Activated T-cell treated with anti-CD3 and anti-CD28 coated beads, Interleukin-2, amount 50 U/mL, for 24 hours (primary cell): ENCODE data around the gene GOLGA5.
A peak's percentile ranks its signal among the peaks of the same experiment; 100 is the strongest.
"Not testable (repeated sequence)": the region's sequence is repeated elsewhere in the genome, so short reads cannot be mapped to it uniquely, and the experiment has no call there.

Source experiments
- DNase-seq: peaks from one replicate; pipeline ENCODE4 v3.0.0-alpha.2; 2020
- H3K27ac Mint-ChIP-seq: 2 replicates; pipeline ENCODE4 v1.8.0; 2020; ENCODE audit warnings: mild to moderate bottlenecking, mixed read lengths
- H3K27me3 Mint-ChIP-seq: 2 replicates; pipeline ENCODE4 v1.8.0; 2020; ENCODE audit warnings: mixed read lengths
- H3K36me3 Mint-ChIP-seq: 2 replicates; pipeline ENCODE4 v1.8.0; 2020; ENCODE audit warnings: low read depth, mixed read lengths
- H3K4me1 Mint-ChIP-seq: 2 replicates; pipeline ENCODE4 v1.8.0; 2020; ENCODE audit warnings: low read depth, mixed read lengths
- H3K4me3 Mint-ChIP-seq: 2 replicates; pipeline ENCODE4 v1.8.0; 2020; ENCODE audit warnings: mild to moderate bottlenecking, moderate library complexity, mixed read lengths
- H3K9me3 Mint-ChIP-seq: 2 replicates; pipeline ENCODE4 v1.8.0; 2020; ENCODE audit warnings: mixed read lengths

GOLGA5 gene

DNA sequence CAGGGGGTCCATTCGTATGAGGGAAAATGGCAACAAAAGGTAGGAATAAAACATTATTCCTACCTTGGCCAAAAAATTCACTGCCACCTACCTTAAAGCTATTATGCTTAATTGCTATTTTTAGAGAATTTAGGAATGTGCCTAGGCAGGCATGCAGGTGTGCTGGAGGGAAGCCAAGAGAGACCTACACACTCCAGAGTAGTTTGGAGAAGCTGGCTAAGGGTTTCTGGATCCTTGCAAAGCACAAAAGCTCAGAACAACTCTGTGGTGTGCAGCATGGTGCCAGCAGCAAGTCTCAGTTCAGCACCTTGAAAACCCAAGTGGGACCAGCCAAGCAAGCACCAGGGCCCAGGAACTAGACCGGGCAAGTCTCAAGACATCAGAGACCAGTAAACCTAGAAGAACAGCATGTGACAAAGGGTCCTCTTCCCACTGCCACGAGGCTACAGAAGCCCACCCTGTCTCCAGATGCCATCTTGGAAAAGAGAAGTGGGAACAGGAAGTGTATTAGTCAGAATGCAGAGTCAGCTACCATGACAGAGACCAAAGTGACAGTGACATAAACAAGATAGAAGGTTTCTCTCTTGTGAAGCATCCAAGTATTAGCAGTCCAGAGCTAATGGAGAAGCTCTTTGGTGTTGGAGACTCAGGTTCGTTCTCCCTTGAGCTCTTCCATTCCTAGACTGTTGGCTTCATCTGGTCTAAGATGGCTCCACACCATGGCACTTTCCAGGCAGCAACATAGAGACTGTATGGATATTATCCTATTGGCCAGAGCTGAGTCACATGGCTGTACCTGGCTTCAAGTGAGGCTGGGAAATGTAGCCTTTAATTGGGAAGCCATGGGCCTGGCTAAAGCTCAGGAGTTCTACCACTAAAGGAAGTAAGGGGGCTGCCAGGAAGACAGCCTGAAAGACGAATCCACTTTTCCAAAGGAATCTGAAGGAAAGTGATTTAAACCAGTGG, 30.2 kb upstream of the GOLGA5 start:
- H3K9me3 Mint-ChIP-seq, H3K36me3 Mint-ChIP-seq, H3K4me3 Mint-ChIP-seq, H3K27ac Mint-ChIP-seq, DNase-seq: not testable (repeated sequence)
- Mint-ChIP-seq H3K27me3 (peaks cover 22% of the 10 kb centered on the region), H3K4me1 (peaks cover 28% of the 10 kb centered on the region)

DNA sequence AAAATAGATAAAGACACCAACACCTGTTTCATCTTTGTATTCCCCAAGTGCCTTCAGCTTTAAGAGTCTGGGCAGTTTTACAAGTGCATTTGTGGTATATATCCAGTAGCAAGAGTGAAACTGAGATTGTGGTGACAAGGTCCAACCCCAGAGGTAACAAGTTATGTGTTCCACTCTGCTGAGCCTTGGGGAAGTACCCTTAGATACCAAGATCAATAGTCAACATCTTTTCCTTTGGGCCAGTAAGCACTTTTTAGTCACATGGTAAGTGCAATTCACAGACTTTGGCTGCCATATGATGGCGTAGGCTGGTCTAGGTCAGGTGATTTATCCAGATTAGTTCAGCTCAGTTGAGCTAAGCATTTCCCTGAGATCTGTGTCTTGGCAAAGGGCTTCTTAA, 25.9 kb upstream of the GOLGA5 start:
- H3K27ac Mint-ChIP-seq, result peak overlapping the region; percentile 6
- H3K27me3 Mint-ChIP-seq, result peaks cover 17% of the 10 kb centered on the region
- not testable (repeated sequence) for H3K36me3 Mint-ChIP-seq, H3K9me3 Mint-ChIP-seq, H3K4me3 Mint-ChIP-seq, DNase-seq
- H3K4me1 Mint-ChIP-seq, result peaks cover 22% of the 10 kb centered on the region

DNA sequence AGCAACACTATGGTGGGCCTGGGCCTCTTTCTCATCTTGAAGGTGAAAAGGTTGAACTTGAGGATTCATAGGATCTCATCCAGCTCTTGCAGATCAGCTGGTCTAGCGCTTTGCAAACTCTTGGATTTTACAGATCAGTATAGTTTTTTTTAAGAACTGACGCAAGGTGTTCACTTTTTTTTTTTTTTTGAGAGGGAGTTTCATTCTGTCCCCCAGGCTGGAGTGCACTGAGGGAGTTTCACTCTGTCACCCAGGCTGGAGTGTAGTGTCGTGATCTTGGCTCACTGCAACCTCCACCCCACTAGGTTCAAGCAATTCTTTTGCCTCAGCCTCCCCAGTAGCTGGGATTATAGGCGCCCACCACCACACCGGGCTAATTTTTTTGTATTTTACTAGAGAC, 25.3 kb upstream of the GOLGA5 start:
- H3K9me3 Mint-ChIP-seq, result no peaks in the 10 kb centered on the region
- H3K27me3 Mint-ChIP-seq, result peaks cover 15% of the 10 kb centered on the region
- peak overlapping the region; percentile 6 for H3K27ac Mint-ChIP-seq
- no peak overlapping the region for H3K4me3 Mint-ChIP-seq
- peaks cover 22% of the 10 kb centered on the region for H3K4me1 Mint-ChIP-seq
- H3K36me3 Mint-ChIP-seq, result no peaks in the 10 kb centered on the region
- no peak for DNase-seq

DNA sequence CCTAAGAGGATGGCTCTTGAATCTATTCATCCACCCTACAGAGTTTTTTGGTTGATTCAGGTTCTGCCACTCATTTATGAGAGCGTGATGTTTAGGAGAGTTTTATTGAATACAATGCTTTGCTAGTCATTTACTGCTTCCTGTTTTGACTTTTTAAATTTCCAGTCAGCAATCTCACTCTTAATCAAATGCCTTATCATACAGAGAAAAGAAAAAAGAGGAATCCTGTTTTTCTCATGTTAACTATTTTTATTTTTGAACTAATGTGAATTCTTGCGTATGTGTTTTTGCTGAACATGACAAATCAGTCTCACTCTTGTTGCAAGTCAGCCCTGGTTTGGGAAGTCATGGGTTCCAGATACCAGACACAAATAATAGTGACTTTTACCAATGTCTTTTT, 23.6 kb upstream of the GOLGA5 start:
- DNase-seq, result no peak
- peaks cover 31% of the 10 kb centered on the region for H3K4me1 Mint-ChIP-seq
- H3K27me3 Mint-ChIP-seq, result peaks cover 15% of the 10 kb centered on the region
- peak overlapping the region; percentile 55 for H3K27ac Mint-ChIP-seq
- no peaks in the 10 kb centered on the region for H3K36me3 Mint-ChIP-seq
- no peak overlapping the region for H3K4me3 Mint-ChIP-seq
- H3K9me3 Mint-ChIP-seq, result no peaks in the 10 kb centered on the region

DNA sequence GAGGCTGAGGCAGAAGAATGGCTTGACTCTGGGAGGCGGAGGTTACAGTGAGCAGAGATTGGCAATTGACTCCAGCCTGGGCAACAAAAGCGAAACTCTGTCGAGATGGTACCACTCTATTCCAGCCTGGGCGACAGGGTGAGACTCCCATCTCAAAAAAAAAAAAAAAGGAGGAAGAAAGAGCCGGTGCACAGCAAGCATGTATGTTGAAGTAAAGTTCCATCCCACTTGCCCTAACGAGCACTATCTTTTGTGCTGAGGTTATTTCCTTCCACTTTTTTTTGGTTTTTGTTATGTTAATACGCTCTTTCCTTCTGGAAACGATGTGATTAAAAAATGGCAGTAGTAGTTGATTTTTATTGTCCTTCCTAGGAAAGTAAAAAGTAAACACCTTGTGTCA, 19.5 kb upstream of the GOLGA5 start:
- Mint-ChIP-seq H3K4me3 (no peak overlapping the region), H3K36me3 (no peaks in the 10 kb centered on the region), H3K27ac (peak overlapping the region; percentile 58), H3K27me3 (peaks cover 6% of the 10 kb centered on the region), H3K4me1 (peaks cover 24% of the 10 kb centered on the region), H3K9me3 (no peaks in the 10 kb centered on the region)
- no peak for DNase-seq

DNA sequence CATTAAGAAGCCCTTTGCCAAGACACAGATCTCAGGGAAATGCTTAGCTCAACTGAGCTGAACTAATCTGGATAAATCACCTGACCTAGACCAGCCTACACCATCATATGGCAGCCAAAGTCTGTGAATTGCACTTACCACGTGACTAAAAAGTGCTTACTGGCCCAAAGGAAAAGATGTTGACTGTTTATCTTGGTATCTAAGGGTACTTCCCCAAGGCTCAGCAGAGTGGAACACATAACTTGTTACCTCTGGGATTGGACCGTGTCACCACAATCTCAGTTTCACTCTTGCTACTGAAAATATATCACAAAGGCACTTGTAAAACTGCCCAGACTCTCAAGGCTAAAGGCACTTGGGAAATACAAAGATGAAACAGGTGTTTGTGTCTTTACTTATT, 18.8 kb upstream of the GOLGA5 start:
- not testable (repeated sequence) for DNase-seq, H3K4me3 Mint-ChIP-seq, H3K36me3 Mint-ChIP-seq, H3K27me3 Mint-ChIP-seq, H3K9me3 Mint-ChIP-seq, H3K27ac Mint-ChIP-seq
- peaks cover 25% of the 10 kb centered on the region for H3K4me1 Mint-ChIP-seq

DNA sequence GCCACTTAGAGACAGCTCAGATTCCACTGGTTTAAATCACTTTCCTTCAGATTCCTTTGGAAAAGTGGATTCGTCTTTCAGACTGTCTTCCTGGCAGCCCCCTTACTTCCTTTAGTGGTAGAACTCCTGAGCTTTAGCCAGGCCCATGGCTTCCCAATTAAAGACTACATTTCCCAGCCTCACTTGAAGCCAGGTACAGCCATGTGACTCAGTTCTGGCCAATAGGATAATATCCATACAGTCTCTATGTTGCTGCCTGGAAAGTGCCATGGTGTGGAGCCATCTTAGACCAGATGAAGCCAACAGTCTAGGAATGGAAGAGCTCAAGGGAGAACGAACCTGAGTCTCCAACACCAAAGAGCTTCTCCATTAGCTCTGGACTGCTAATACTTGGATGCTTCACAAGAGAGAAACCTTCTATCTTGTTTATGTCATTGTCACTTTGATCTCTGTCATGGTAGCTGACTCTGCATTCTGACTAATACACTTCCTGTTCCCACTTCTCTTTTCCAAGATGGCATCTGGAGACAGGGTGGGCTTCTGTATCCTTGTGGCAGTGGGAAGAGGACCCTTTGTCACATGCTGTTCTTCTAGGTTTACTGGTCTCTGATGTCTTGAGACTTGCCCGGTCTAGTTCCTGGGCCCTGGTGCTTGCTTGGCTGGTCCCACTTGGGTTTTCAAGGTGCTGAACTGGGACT, 15.1 kb upstream of the GOLGA5 start:
- H3K36me3 Mint-ChIP-seq, H3K4me3 Mint-ChIP-seq, DNase-seq, H3K27ac Mint-ChIP-seq, H3K27me3 Mint-ChIP-seq, H3K9me3 Mint-ChIP-seq: not testable (repeated sequence)
- peaks cover 22% of the 10 kb centered on the region for H3K4me1 Mint-ChIP-seq

DNA sequence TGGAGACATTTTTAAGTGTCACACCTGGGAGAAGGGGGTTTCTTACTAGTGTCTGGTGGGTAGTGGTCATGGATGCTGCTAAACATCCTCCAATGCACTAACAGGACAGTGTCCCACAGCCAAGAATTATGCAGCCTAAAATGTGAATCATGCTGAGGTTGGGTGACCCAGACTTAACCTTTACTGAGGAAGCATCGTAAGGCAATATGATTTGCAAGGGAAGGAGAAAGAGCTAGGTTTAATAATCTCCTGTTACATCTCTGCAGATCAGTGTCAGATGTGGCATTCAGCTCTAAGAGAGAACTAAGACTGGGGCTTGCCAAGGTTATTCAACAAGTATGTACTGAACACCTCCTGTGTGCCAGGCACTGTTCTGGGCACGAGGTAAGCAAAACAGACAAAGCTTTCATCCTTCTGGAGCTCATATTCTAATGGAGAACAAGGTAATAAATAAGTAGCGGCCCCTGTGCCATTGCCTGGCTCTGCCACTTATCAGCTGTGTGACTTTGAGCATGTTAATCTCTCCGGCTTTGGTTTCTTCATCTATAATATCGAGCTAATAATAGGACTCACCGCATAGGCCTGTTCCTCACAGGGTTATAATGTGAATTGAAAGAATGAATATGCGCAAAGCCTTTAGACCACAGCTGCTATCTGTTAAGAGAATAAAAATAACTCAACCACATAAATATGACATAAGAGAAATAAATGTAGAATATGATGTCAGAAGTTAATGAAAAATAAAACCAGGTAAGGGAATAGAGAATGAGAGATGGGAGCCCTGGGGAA, 13.5 kb upstream of the GOLGA5 start:
- Mint-ChIP-seq H3K4me1 (peaks cover 14% of the 10 kb centered on the region), H3K9me3 (no peaks in the 10 kb centered on the region), H3K4me3 (no peak overlapping the region), H3K36me3 (no peaks in the 10 kb centered on the region), H3K27ac (no peak overlapping the region), H3K27me3 (no peaks in the 10 kb centered on the region)
- DNase-seq, result no peak

DNA sequence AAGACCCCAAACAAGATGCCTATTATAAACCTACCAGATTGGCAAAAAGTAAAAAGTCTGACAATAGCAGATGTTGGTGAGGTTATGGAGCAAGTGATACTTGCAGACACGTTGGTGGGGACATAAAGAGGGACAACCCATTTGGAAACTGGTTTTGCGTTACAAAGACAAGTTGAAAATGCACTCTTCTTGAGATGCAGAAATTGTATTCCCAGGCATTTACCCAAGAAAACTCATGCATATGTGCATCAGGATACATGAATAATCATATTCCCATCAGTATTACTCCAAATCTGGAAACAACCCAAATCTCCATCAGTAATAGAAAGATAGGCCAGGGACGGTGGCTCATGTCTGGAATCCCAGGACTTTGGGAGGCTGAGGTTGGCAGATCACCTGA, 12.8 kb upstream of the GOLGA5 start:
- Mint-ChIP-seq H3K36me3 (no peaks in the 10 kb centered on the region), H3K27ac (no peak overlapping the region), H3K4me1 (peaks cover 13% of the 10 kb centered on the region), H3K9me3 (no peaks in the 10 kb centered on the region), H3K4me3 (no peak overlapping the region), H3K27me3 (no peaks in the 10 kb centered on the region)
- no peak for DNase-seq

DNA sequence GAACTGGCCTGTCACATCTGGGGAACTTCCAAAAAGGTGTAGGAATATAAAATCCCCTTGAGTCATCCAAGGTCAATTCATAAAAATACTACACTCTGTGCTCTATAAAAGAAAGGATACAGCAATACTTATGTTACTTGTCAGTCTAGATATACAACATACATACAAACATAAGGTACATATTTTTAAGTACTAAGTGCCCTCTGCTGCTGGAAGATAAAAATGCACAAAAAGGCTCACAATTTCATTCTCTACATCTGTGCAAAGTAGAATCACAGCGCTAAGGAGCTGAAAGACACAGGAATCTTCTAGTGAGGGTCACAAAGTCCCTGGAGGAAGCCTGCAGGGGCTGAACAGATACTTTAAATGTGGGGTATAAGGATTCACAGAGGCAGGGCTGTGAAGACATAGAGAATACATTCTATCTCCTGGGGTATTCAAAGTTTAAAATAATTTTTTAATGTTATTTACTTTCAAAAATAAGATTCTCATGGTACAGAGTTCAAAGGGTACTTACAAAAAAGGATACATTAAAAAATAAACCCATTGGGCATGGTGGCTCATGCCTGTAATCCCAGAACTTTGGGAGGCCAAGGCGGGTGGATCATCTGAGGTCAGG, 10.2 kb upstream of the GOLGA5 start:
- DNase-seq, result no peak

DNA sequence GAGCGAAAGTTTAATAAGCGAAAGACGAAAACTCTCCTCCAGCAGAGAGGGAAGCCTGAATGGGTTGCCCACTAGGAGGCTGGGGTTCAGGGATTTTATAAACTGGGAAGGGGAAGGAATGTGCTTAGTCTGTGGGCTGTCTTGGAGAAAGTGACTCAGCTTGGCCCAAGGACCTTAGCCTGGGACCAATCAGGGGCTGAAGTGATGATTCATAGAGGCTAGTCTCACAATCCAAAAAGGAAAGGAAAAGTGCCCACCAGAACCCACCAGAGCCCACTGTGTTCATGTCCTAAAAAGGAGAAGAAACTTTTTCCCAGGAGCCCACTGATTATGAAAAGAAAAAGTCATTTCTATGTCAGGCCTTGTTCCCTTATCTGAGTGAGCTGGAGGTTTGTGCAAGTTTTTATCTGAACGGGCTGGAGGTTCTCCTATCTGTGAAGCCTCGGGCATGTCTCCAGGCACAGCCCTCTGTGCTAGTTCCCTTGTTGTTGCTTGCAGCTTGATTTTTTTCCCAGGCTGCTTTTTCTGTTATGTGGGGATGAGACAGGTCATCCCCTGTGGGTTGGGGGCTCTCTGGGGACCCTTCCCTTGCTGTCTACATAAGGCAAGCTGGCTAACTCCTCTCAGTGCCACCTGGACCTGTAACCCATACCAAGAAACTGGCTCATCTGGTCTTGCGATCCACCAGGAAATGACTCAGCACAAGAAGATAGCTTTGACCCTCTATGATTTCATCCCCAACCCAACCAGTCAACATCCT, 8.3 kb upstream of the GOLGA5 start:
- Mint-ChIP-seq H3K9me3 (peaks cover 19% of the 10 kb centered on the region), H3K4me1 (peaks cover 10% of the 10 kb centered on the region), H3K4me3 (no peak overlapping the region), H3K27me3 (no peaks in the 10 kb centered on the region), H3K27ac (no peak overlapping the region), H3K36me3 (no peaks in the 10 kb centered on the region)
- DNase-seq, result no peak

More for the DNA sequence above, 10.2 kb upstream of the GOLGA5 start:
- Mint-ChIP-seq H3K4me3 (no peak overlapping the region), H3K9me3 (peaks cover 4% of the 10 kb centered on the region), H3K27ac (no peak overlapping the region), H3K36me3 (no peaks in the 10 kb centered on the region), H3K4me1 (peaks cover 17% of the 10 kb centered on the region), H3K27me3 (no peaks in the 10 kb centered on the region)

DNA sequence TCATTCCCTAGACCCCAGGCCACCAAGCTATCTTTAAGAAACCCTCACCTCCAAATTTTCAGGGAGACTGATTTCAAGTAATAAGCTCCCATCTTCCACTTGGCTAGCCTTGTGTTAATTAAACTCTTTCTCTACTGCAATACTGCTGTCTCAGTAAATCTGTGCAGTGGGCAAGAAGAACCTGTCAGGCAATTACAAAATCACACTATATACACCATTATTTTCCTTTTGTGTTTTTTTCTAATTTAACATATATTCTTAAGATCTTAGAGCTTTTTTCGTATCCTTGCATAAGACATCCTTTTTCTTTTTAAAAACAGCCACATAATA, 7.7 kb upstream of the GOLGA5 start:
- Mint-ChIP-seq H3K4me3 (no peak overlapping the region), H3K36me3 (no peaks in the 10 kb centered on the region), H3K27ac (no peak overlapping the region), H3K9me3 (peaks cover 21% of the 10 kb centered on the region), H3K4me1 (peaks cover 10% of the 10 kb centered on the region), H3K27me3 (no peaks in the 10 kb centered on the region)
- DNase-seq, result no peak

DNA sequence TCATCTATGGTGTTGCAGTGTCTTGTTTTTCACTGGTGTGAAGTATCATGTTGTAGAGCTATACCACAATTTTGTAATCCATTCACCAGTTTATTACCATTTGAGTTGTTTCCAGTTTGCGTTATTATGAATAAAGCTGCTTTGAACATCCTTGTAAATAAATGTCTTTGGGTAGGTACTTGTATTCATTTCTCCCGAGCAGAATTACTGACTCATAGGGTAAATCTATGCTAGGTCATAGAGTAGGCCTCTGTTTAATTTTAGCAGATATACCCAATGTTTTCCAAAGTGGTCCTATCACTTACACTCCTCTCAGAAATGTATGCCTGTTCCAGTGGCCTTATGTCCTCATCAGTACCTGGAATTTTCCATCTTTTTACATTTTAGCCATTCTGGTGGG, 6.6 kb upstream of the GOLGA5 start:
- no peaks in the 10 kb centered on the region for H3K36me3 Mint-ChIP-seq
- no peak for DNase-seq
- H3K9me3 Mint-ChIP-seq, result peaks cover 24% of the 10 kb centered on the region

More for the DNA sequence above, 6.6 kb upstream of the GOLGA5 start:
- Mint-ChIP-seq H3K27ac (no peak overlapping the region), H3K4me3 (no peak overlapping the region), H3K27me3 (no peaks in the 10 kb centered on the region), H3K4me1 (peaks cover 10% of the 10 kb centered on the region)
